ENCODE results near the gene IL27RA.

The IL27RA gene

GRCh38 chr19:14061081-14061749, 29.7 kb downstream of the IL27RA start:
- no peak for DNase-seq

GRCh38 chr19:14061751-14062557, 30.4 kb downstream of the IL27RA start, which contains the start of gene PALM3:
Gene PALM3, minus strand, starts transcription at chr19:14062076. Its CDS starts 96 bp downstream, at chr19:14061980.
- no peak for DNase-seq

- no peak for DNase-seq
These were observed 30.9 kb downstream of the IL27RA start for GRCh38 chr19:14062558-14062855.

- no peak for DNase-seq
These were observed 31.5 kb downstream of the IL27RA start for GRCh38 chr19:14063105-14063504.

GRCh38 chr19:14066134-14066533, 34.6 kb downstream of the IL27RA start:
- DNase-seq = no peak

- DNase-seq = no peak
These were observed 38.9 kb downstream of the IL27RA start for GRCh38 chr19:14070268-14071050.

- DNase-seq = peak; percentile 44
These were observed 41.1 kb downstream of the IL27RA start, which contains the start of gene MISP3 for GRCh38 chr19:14072535-14073260. Gene MISP3, plus strand, starts transcription at chr19:14072786. Its CDS starts 524 bp downstream, at chr19:14073310.

GRCh38 chr19:14073261-14073924, 41.8 kb downstream of the IL27RA start:
- DNase-seq = peak; percentile 69

GRCh38 chr19:14073925-14074838, 42.6 kb downstream of the IL27RA start:
- DNase-seq = peak; percentile 47

- DNase-seq = no peak
These were observed 46.8 kb downstream of the IL27RA start for GRCh38 chr19:14078411-14078810.

- peak; percentile 98 for DNase-seq
These were observed 49.6 kb downstream of the IL27RA start for GRCh38 chr19:14080887-14081796.

GRCh38 chr19:14081797-14082674, 50.5 kb downstream of the IL27RA start:
- no peak for DNase-seq

- no peak for DNase-seq
These were observed 51.1 kb downstream of the IL27RA start for GRCh38 chr19:14082675-14082960.

GRCh38 chr19:14085309-14085995, 53.9 kb downstream of the IL27RA start, which contains the start of gene C19orf67:
Gene C19orf67, minus strand, starts transcription at chr19:14085783. Its CDS starts 156 bp downstream, at chr19:14085627.
- DNase-seq = no peak

GRCh38 chr19:14086098-14086497, 54.5 kb downstream of the IL27RA start:
- no peak for DNase-seq

- DNase-seq = no peak
These were observed 57.3 kb downstream of the IL27RA start for GRCh38 chr19:14088634-14089411.

- DNase-seq = no peak
These were observed 57.8 kb downstream of the IL27RA start for GRCh38 chr19:14089412-14089661.
